Effector memory CD8-positive, alpha-beta T cell (primary cell): Measurements from ENCODE around the gene C21orf91.

ENCODE experiments used
- ATAC-seq: fragments of 150-1000 bp; cut with Tn5 transposase; replicated peaks from 2 replicates; pipeline ENCODE4 v1.10.0; 2021; ENCODE audit warnings: mild to moderate bottlenecking, moderate library complexity
- DNase-seq, 3 experiments: peaks; one replicate each; pipeline ENCODE4 v3.0.0; 2021
- H3K27ac Mint-ChIP-seq, 2 donors: one replicate each; pipeline ENCODE4 v1.8.0; 2022; ENCODE audit warnings: mild to moderate bottlenecking in 2 of 2, mixed read lengths in 2 of 2, moderate library complexity in 2 of 2
- H3K27me3 Mint-ChIP-seq, 2 donors: one replicate each; pipeline ENCODE4 v1.8.0; 2022; ENCODE audit warnings: mixed read lengths in 2 of 2
- H3K36me3 Mint-ChIP-seq: one replicate; pipeline ENCODE4 v1.8.0; 2022; ENCODE audit warnings: mild to moderate bottlenecking, moderate library complexity, mixed read lengths; ENCODE audit not compliant: insufficient read depth
- H3K4me1 Mint-ChIP-seq, 2 donors: one replicate each; pipeline ENCODE4 v1.8.0; 2022; ENCODE audit warnings: low read depth in 2 of 2, mixed read lengths in 2 of 2
- H3K4me3 Mint-ChIP-seq, 2 donors: one replicate each; pipeline ENCODE4 v1.8.0; 2022; ENCODE audit warnings: mild to moderate bottlenecking in 2 of 2, mixed read lengths in 2 of 2, moderate library complexity in 2 of 2
- H3K9me3 Mint-ChIP-seq, 2 donors: one replicate each; pipeline ENCODE4 v1.8.0; 2022; ENCODE audit warnings: mixed read lengths in 2 of 2

The C21orf91 gene

GRCh38 chr21:17819877-17820229 is 697 bp upstream of the C21orf91 start:
- peaks cover 49% of the 10 kb centered on the region for H3K36me3 Mint-ChIP-seq
- ATAC-seq (peak; percentile 58), DNase-seq (no peak)
- H3K9me3 Mint-ChIP-seq: no peaks in the 10 kb centered on the region
- peaks cover 20 to 37% of the 10 kb centered on the region in 2 donors for H3K4me1 Mint-ChIP-seq
- peak overlapping the region; percentile 83 to 86 for H3K4me3 Mint-ChIP-seq
- peak overlapping the region; percentile 97 for H3K27ac Mint-ChIP-seq
- H3K27me3 Mint-ChIP-seq: no peaks in the 10 kb centered on the region

GRCh38 chr21:17818186-17819113 is 706 bp downstream of the C21orf91 start:
- peak overlapping the region; percentile 97 for H3K27ac Mint-ChIP-seq
- peaks cover 28 to 51% of the 10 kb centered on the region in 2 donors for H3K4me1 Mint-ChIP-seq
- peak; percentile 28 to 46 (median 36) for DNase-seq

GRCh38 chr21:17813353-17813752 is 5.8 kb downstream of the C21orf91 start:
- no peak for ATAC-seq
- no peak for DNase-seq
- Mint-ChIP-seq H3K4me1 (peaks cover 33 to 65% of the 10 kb centered on the region in 2 donors), H3K27me3 (no peaks in the 10 kb centered on the region), H3K27ac (peak overlapping the region; percentile 35 to 77), H3K36me3 (peaks cover 81% of the 10 kb centered on the region), H3K4me3 (peak overlapping the region; percentile 8 to 65), H3K9me3 (peaks cover 0 to 4% of the 10 kb centered on the region in 2 donors)

More at GRCh38 chr21:17818186-17819113, 706 bp downstream of the C21orf91 start:
- no peaks in the 10 kb centered on the region for H3K27me3 Mint-ChIP-seq
- H3K4me3 Mint-ChIP-seq: peak overlapping the region; percentile 83 to 86
- H3K9me3 Mint-ChIP-seq: no peaks in the 10 kb centered on the region
- peaks cover 63% of the 10 kb centered on the region for H3K36me3 Mint-ChIP-seq
- ATAC-seq: peak; percentile 11

- H3K9me3 Mint-ChIP-seq: peaks cover 0 to 7% of the 10 kb centered on the region in 2 donors
- H3K27ac Mint-ChIP-seq: peak overlapping the region; percentile 77 to 87
- ATAC-seq: no peak
- H3K4me1 Mint-ChIP-seq: peaks cover 36 to 53% of the 10 kb centered on the region in 2 donors
- H3K36me3 Mint-ChIP-seq: peaks cover 59% of the 10 kb centered on the region
- DNase-seq: no peak
- no peak overlapping the region for H3K4me3 Mint-ChIP-seq
- H3K27me3 Mint-ChIP-seq: no peaks in the 10 kb centered on the region
These were observed 13.2 kb downstream of the C21orf91 start for GRCh38 chr21:17805966-17806365.

GRCh38 chr21:17803536-17803935 is 15.6 kb downstream of the C21orf91 start:
- peaks cover 46% of the 10 kb centered on the region for H3K36me3 Mint-ChIP-seq

GRCh38 chr21:17802572-17802971 is 16.6 kb downstream of the C21orf91 start:
- Mint-ChIP-seq H3K36me3 (peaks cover 36% of the 10 kb centered on the region), H3K4me3 (peak overlapping the region in 1 of 2 donors; percentile 21), H3K27ac (peak overlapping the region; percentile 87 to 93), H3K9me3 (peaks cover 0 to 2% of the 10 kb centered on the region in 2 donors), H3K4me1 (peaks cover 35 to 48% of the 10 kb centered on the region in 2 donors), H3K27me3 (no peaks in the 10 kb centered on the region)
- DNase-seq (no peak), ATAC-seq (no peak)

More at GRCh38 chr21:17803536-17803935, 15.6 kb downstream of the C21orf91 start:
- no peak for DNase-seq
- Mint-ChIP-seq H3K27me3 (no peaks in the 10 kb centered on the region), H3K4me3 (no peak overlapping the region), H3K9me3 (peaks cover 0 to 2% of the 10 kb centered on the region in 2 donors), H3K4me1 (peaks cover 35 to 51% of the 10 kb centered on the region in 2 donors), H3K27ac (peak overlapping the region; percentile 77 to 87)
- no peak for ATAC-seq

- DNase-seq: peak in 2 of 3 experiments; percentile 18 to 29
- Mint-ChIP-seq H3K36me3 (peaks cover 40% of the 10 kb centered on the region), H3K27ac (peak overlapping the region; percentile 79 to 93), H3K4me1 (peaks cover 36 to 56% of the 10 kb centered on the region in 2 donors), H3K9me3 (no peaks in the 10 kb centered on the region), H3K27me3 (no peaks in the 10 kb centered on the region), H3K4me3 (peak overlapping the region; percentile 35 to 59)
- peak; percentile 84 for ATAC-seq
These were observed 19.6 kb downstream of the C21orf91 start for GRCh38 chr21:17799414-17800164.

- Mint-ChIP-seq H3K36me3 (peaks cover 48% of the 10 kb centered on the region), H3K27me3 (no peaks in the 10 kb centered on the region), H3K4me3 (peak overlapping the region in 1 of 2 donors; percentile 59), H3K4me1 (peaks cover 32 to 49% of the 10 kb centered on the region in 2 donors), H3K27ac (peak overlapping the region; percentile 79 to 93), H3K9me3 (no peaks in the 10 kb centered on the region)
- DNase-seq: no peak
- ATAC-seq: no peak
These were observed 20.4 kb downstream of the C21orf91 start for GRCh38 chr21:17798796-17799195.

- Mint-ChIP-seq H3K36me3 (peaks cover 50% of the 10 kb centered on the region), H3K4me3 (no peak overlapping the region), H3K9me3 (no peaks in the 10 kb centered on the region), H3K27ac (peak overlapping the region in 1 of 2 donors; percentile 93), H3K4me1 (peaks cover 32 to 48% of the 10 kb centered on the region in 2 donors), H3K27me3 (no peaks in the 10 kb centered on the region)
- DNase-seq: no peak
- no peak for ATAC-seq
These were observed 21.2 kb downstream of the C21orf91 start for GRCh38 chr21:17797967-17798366.

- Mint-ChIP-seq H3K27ac (peak overlapping the region; percentile 73 to 93), H3K4me3 (peak overlapping the region; percentile 27 to 81), H3K4me1 (peaks cover 27 to 42% of the 10 kb centered on the region in 2 donors), H3K9me3 (no peaks in the 10 kb centered on the region), H3K36me3 (peaks cover 36% of the 10 kb centered on the region), H3K27me3 (no peaks in the 10 kb centered on the region)
- no peak for DNase-seq
- ATAC-seq: no peak
These were observed 22.7 kb downstream of the C21orf91 start for GRCh38 chr21:17796503-17796902.

GRCh38 chr21:17796037-17796403 is 23.1 kb downstream of the C21orf91 start:
- Mint-ChIP-seq H3K4me3 (peak overlapping the region; percentile 71 to 81), H3K27me3 (no peaks in the 10 kb centered on the region), H3K4me1 (peaks cover 29 to 46% of the 10 kb centered on the region in 2 donors), H3K9me3 (no peaks in the 10 kb centered on the region), H3K36me3 (peaks cover 32% of the 10 kb centered on the region), H3K27ac (peak overlapping the region; percentile 73 to 93)
- ATAC-seq (no peak), DNase-seq (no peak)

- Mint-ChIP-seq H3K27ac (peak overlapping the region; percentile 73 to 93), H3K27me3 (no peaks in the 10 kb centered on the region), H3K4me3 (peak overlapping the region; percentile 71 to 81), H3K4me1 (peaks cover 32 to 47% of the 10 kb centered on the region in 2 donors), H3K9me3 (no peaks in the 10 kb centered on the region), H3K36me3 (peaks cover 29% of the 10 kb centered on the region)
- DNase-seq: no peak
- peak; percentile 17 for ATAC-seq
These were observed 23.8 kb downstream of the C21orf91 start for GRCh38 chr21:17795146-17796036.
